ENCODE data around the gene FDXR. TPM values are rescaled to one million over a fixed set of nuclear protein-coding genes. Genes with fewer than 3 reads are reported as not detected.

Gene FDXR
- total RNA-seq, 1 donor from 2014 or later: 7.4 TPM

DNA sequence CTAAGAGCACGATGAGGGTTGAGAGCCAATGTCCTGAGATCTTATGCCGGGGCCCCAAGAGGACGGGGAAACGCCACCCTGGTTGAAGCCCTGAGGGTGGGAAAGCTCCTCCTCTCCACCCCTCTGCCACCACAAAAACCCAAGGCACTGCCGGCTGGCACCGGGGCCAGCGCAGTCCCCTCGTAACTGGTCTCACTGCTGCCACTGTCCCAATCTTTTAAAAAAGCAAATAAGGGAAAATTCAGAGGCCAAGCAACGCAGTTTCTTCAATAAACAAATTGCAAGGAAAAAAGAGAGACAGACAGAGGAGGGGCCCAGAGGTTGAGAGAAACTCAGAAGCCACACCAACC is 19.8 kb downstream of the FDXR start:
- no peak for DNase-seq (ENCODE audit: low spot score)
- Histone ChIP-seq H3F3A (ENCODE audit: low read depth) (peaks cover 4% of the 10 kb centered on the region), H3K9ac (no peak overlapping the region), H3K36me3 (no peaks in the 10 kb centered on the region), H3K27ac (no peak overlapping the region), H3K4me2 (peak overlapping the region; percentile 66), H3K27me3 (peaks cover 99% of the 10 kb centered on the region), H3K4me1 (peaks cover 7% of the 10 kb centered on the region), H3K79me2 (ENCODE audit: low read depth) (no peaks in the 10 kb centered on the region), H3K4me3 (peak overlapping the region; percentile 48), H3K9me3 (ENCODE audit: low read depth) (no peaks in the 10 kb centered on the region), H4K20me1 (ENCODE audit: low read depth) (peaks cover 5% of the 10 kb centered on the region), H2AFZ (replicated peaks) (peak overlapping the region; percentile 53)
- H3K27me3 Mint-ChIP-seq (ENCODE audit: insufficient read depth, low read depth): peaks cover 57% of the 10 kb centered on the region
- H3K4me3 Mint-ChIP-seq: peak overlapping the region; percentile 81
- peak; percentile 13 for TF ChIP-seq EZH2 (IDR thresholded peaks at IDR 0.05)
- TF ChIP-seq EZH2phosphoT487 (IDR thresholded peaks at IDR 0.05): peak; percentile 12
- TF ChIP-seq, protein P1, sequence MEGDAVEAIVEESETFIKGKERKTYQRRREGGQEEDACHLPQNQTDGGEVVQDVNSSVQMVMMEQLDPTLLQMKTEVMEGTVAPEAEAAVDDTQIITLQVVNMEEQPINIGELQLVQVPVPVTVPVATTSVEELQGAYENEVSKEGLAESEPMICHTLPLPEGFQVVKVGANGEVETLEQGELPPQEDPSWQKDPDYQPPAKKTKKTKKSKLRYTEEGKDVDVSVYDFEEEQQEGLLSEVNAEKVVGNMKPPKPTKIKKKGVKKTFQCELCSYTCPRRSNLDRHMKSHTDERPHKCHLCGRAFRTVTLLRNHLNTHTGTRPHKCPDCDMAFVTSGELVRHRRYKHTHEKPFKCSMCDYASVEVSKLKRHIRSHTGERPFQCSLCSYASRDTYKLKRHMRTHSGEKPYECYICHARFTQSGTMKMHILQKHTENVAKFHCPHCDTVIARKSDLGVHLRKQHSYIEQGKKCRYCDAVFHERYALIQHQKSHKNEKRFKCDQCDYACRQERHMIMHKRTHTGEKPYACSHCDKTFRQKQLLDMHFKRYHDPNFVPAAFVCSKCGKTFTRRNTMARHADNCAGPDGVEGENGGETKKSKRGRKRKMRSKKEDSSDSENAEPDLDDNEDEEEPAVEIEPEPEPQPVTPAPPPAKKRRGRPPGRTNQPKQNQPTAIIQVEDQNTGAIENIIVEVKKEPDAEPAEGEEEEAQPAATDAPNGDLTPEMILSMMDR (IDR thresholded peaks at IDR 0.05): no peak
- H3K9me3 Mint-ChIP-seq: no peaks in the 10 kb centered on the region
- peak overlapping the region; percentile 33 for H3K27ac Mint-ChIP-seq
- H3K4me1 Mint-ChIP-seq: peaks cover 9% of the 10 kb centered on the region
- H3K36me3 Mint-ChIP-seq: no peaks in the 10 kb centered on the region

DNA sequence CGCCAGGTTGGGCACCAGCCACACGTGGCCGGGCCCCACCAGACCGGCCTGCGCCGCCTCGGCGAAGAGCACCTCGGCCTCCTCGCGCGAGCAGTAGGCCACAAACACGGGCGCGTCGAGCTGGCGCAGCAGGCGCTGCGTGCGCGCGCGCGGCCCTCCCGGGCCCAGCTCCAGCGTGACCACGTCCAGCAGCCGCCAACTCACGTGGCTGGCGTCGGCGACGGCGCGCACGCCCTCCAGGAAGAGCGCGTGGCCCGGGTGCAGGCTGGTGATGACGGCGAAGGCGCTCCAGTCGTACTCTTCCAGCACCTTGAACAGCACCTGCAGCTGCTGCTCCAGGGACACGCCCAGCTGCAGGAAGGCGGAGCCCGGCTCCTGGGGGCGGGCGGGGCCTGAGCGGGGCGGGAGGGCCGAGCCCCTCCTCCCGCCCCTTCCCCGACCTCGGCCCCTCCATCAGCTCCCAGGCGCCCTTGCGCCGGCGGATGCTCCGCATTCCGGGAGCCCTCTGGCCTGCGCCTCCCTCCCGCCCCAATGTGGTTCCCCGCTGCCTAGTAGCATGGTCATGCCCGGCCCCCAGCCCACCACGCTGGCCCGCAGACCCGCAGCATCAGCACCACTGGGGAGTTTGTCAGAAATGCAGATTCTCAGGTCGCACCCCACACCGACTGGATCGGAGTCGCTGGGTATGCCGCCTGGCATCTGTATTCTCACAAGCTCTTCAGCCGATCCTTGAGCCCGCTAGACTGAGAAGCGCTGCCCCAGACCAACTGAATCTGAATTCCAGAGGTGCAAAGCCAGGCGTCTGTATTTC is 20.4 kb downstream of the FDXR start:
- Histone ChIP-seq H3K4me3 (peak overlapping the region; percentile 48), H3K4me1 (peaks cover 7% of the 10 kb centered on the region), H3K36me3 (no peaks in the 10 kb centered on the region), H3F3A (ENCODE audit: low read depth) (peaks cover 4% of the 10 kb centered on the region), H3K27me3 (peaks cover 99% of the 10 kb centered on the region), H3K27ac (no peak overlapping the region), H3K79me2 (ENCODE audit: low read depth) (no peaks in the 10 kb centered on the region), H2AFZ (replicated peaks) (peak overlapping the region; percentile 53), H4K20me1 (ENCODE audit: low read depth) (peaks cover 5% of the 10 kb centered on the region), H3K4me2 (peak overlapping the region; percentile 66), H3K9ac (no peak overlapping the region), H3K9me3 (ENCODE audit: low read depth) (no peaks in the 10 kb centered on the region)
- Mint-ChIP-seq H3K4me1 (peaks cover 9% of the 10 kb centered on the region), H3K4me3 (peak overlapping the region; percentile 81), H3K36me3 (no peaks in the 10 kb centered on the region), H3K9me3 (no peaks in the 10 kb centered on the region), H3K27ac (peak overlapping the region; percentile 33), H3K27me3 (ENCODE audit: insufficient read depth, low read depth) (peaks cover 52% of the 10 kb centered on the region)
- peak; percentile 93 for DNase-seq (ENCODE audit: low spot score)
- TF ChIP-seq, protein P1 (IDR thresholded peaks at IDR 0.05): no peak
- TF ChIP-seq EZH2 (IDR thresholded peaks at IDR 0.05): peak; percentile 55
- peak; percentile 51 for TF ChIP-seq EZH2phosphoT487 (IDR thresholded peaks at IDR 0.05)

DNA sequence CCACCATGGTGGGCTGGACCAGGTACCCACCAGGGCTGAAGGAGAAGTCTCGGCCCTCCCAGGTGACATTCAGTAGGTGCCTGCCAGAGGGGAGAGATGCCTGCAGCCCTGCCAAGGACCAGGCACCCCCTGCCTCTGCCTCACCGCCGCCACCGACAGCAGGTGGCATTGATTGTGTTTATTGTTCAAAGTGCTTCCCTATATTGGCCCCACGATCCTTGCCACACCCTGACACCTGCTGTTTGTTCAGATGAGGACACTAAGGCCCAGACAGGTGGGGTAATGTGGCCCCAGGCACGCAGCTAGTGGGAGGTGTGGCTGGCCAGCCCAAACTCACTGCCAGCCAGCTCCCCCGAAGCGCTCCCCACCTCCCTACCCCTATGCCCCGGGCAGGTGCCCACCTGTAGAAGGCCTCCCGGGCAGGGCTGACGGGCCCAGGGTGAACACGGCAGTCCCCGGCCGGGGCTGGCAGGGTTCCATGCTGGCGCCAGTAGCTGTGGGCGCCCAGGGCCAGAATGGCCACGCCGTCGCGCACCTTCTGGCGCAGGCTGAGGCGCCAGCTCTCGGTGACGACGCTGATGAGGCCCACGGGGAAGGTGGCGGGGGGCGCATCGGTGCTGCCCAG is 21.1 kb downstream of the FDXR start:
- Histone ChIP-seq H3K9me3 (ENCODE audit: low read depth) (no peaks in the 10 kb centered on the region), H3K4me1 (peaks cover 7% of the 10 kb centered on the region), H3F3A (ENCODE audit: low read depth) (peaks cover 4% of the 10 kb centered on the region), H3K79me2 (ENCODE audit: low read depth) (no peaks in the 10 kb centered on the region), H3K4me3 (no peak overlapping the region), H2AFZ (replicated peaks) (no peak overlapping the region), H3K9ac (no peak overlapping the region), H3K36me3 (no peaks in the 10 kb centered on the region), H3K27ac (no peak overlapping the region), H4K20me1 (ENCODE audit: low read depth) (peaks cover 5% of the 10 kb centered on the region), H3K4me2 (no peak overlapping the region), H3K27me3 (peaks cover 99% of the 10 kb centered on the region)
- Mint-ChIP-seq H3K27me3 (ENCODE audit: insufficient read depth, low read depth) (peaks cover 45% of the 10 kb centered on the region), H3K4me3 (no peak overlapping the region), H3K27ac (no peak overlapping the region), H3K9me3 (no peaks in the 10 kb centered on the region), H3K4me1 (peaks cover 9% of the 10 kb centered on the region), H3K36me3 (no peaks in the 10 kb centered on the region)
- no peak for DNase-seq (ENCODE audit: low spot score)
- no peak for TF ChIP-seq EZH2phosphoT487 (IDR thresholded peaks at IDR 0.05)
- TF ChIP-seq, protein P1 (IDR thresholded peaks at IDR 0.05): no peak
- peak; percentile 6 for TF ChIP-seq EZH2 (IDR thresholded peaks at IDR 0.05)

All from neural progenitor cell (in vitro differentiated cells).